GM21528 (cell line): ENCODE results near the gene NFATC2.
"Not testable (repeated sequence)": the region's sequence is repeated elsewhere in the genome, so short reads cannot be mapped to it uniquely, and the experiment has no call there.

Source experiments
- ATAC-seq: cut with Tn5 transposase; IDR thresholded peaks from one replicate; pipeline ENCODE4 v1.9.1; 2021; ENCODE audit warnings: mild to moderate bottlenecking, moderate library complexity; ENCODE audit not compliant: unreplicated experiment, low FRiP score

NFATC2 gene

DNA sequence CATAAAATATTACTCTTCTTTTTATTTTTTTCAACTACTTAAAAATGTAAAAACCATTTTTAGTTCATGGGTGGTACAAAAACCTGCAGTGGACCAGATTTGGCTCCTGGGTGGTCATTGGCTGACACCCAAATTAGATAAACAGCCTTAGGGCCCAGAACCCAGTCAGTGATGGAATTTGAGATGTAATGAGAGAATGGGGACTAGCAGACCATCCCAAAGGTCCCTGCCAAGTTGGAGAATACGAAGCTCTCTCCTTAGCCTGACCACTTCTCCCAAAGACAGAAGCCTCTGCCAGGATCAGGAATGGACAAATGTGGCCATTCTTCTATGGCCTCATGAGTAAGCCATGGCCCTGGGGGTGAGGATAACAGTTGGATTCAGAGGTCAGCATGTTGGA lies 194.7 kb downstream of the NFATC2 start:
- ATAC-seq: no peak

DNA sequence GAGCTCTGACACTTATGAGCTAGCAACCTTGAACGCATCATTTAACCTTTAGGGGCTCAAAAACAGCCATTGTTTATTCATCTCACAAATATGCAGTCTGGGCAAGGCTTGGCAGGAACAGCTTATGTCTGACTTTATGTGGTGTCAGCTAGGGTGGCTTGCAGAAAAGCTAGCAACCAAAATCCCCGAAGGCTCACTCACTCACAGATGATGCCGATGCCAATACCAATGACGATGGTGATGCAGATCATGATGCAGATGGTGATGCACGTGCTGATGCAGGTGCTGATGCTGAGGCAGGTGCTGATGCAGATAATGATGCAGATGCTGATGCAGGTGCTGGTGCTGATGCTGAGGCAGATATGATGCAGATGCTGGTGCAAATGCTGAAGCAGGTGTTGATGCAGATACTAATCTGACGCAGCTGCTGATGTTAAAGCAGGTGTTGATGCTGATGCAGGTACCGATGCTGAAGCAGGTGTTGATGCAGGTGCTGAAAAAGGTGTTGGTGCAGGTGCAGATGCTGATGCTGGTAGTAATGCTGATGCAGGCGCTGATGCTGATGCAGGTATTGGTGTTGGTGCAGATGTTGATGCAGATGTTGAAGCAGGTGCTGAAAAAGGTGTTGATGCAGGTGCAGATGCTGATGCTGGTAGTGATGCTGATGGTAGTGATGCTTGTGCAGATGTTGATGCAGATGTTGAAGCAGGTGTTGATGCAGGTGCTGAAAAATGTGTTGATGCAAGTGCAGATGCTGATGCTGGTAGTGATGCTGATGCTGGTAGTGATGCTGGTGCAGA lies 195.6 kb downstream of the NFATC2 start:
- ATAC-seq: no peak

DNA sequence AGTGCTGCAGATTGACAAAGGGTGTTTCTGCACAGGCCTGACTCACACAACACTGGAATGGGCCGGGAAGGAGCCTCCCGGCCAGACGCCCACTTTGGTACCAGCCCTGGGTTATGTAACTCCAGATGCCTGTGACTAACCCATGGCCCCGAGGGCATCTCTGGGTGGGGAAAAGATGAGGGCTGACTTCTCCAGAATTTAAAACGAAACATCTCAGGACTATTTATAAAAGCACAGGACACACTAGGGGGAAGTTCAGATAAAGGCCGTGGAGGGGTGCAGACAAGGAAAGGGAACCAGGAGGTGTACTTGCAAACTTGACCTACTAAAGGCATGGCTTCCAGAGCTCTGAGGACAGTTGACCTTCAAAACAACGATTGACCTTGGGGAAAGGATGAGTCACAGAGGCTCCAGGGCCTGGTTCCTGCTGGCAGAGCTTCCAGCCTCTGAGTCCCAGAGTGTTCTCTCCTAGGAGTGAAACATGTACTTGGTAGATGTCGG lies 196.9 kb downstream of the NFATC2 start:
- ATAC-seq: no peak

DNA sequence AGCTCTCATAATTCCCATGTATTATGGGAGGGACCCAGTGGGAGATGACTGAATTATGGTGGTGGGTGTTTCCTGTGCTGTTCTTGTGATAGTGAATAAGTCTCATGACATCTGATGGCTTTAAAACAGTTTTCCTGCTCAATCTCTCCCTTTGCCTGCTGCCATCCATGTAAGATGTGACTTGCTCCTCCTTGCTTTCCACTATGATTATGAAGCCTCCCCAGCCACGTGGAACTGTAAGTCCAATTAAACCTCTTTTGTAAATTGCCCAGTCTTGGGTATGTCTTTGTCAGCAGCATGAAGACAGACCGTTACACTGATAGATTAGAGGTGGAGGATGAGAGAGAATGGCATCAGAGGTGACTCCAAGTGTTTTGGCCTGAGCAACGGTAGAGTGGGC lies 198.7 kb downstream of the NFATC2 start:
- ATAC-seq: not testable (repeated sequence)

DNA sequence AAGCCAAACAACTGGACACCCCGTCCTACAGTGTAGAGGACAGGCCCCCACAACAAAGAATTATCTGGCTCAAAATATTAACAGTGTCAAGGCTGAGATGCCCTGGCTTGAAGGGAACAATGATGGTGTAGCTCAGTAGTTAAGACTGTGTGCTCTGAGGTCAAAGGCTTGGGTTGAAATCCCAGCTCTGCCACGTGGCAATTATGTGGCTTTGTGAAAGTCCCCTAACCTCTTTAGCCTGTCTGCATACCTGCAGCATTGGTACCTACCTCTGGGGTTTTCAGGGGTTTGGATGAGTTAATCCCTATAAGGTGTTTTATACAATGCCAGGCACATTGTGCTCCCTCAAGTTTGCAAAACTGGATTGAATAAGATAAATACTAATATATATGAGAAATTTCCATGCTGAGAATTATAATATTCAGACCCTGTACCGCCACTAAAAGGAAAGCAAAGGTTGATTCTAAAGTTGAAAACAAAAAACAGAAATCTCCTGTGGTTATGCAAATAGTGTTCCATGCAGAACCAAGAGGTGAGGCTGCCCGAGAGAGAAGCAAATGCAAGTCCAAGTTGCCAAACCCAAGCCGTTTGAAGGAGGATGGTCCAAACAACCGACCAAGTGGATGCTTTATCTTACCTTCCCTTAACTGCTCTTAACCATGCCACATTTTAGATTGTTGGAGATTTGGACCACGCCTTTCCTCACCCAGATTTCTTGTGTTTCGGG lies 199.8 kb downstream of the NFATC2 start:
- ATAC-seq: no peak

GRCh38 chr20:51341581-51341980 lies 200.9 kb downstream of the NFATC2 start:
- no peak for ATAC-seq

GRCh38 chr20:51340451-51340840 lies 202.1 kb downstream of the NFATC2 start:
- ATAC-seq: no peak

DNA sequence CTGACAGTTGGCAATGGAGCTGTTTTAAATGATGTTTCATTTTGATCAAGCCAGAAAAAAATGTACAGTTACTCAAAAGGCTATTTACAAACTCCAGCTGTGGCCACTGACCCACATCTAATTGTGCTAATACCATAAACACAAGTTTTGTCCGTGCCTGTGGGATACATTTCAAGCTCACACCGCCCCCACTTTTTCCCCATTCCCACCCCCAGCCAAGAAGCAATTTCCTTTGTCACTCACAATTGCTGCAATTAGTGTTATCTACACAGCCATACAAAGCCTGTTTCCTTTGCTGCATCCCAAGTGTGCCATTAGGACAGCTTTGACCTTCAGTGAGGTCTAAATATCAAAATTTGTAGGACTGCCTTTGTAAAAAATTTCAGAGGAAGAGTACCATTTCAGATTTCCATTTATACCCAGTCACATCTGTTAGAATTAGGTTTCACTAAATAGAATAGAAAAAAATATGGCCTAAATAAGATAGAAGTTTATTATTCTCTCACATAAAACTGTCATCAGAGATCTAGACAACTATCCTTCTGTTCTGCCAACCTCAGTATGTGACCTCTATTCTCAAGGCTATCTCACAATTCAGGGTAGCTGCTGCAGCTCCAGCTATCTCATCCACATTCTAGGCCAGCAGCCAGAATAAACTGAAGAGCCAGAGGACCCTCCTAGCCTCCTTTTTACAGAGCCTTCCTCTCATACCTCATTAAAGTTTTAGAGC lies 202.6 kb downstream of the NFATC2 start:
- ATAC-seq: no peak

DNA sequence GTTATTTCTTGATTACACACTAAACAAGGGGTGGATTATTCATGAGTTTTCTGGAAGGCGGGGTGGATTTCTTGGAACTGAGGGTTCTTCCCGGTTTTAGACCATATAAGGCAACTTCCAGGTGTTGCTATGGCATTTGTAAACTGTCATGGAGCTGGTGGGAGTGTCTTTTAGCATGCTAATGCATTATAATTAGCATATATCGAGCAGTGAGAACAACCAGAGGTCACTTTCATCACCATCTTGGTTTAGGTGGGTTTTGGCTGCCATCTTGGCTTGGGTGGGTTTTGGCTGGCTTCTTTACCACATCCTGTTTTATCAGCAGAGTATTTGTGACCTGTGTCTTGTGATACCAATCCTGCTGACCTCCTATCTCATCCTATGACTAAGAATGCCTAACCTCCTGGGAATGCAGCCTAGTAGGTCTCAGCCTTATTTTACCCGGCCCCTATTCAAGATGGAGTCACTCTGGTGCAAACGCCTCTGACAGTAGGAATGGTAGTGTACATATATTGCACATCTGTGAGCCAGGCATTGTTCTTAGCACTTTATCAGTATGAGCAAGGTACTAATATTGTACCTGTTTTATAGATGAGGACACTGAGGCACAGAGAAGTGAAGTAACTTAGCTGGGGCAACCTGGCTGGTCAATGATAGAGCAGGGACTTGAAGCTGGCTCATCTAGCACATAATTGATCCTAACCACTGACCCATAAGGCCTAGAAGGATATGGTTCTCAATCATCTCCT lies 203.7 kb downstream of the NFATC2 start:
- no peak for ATAC-seq

DNA sequence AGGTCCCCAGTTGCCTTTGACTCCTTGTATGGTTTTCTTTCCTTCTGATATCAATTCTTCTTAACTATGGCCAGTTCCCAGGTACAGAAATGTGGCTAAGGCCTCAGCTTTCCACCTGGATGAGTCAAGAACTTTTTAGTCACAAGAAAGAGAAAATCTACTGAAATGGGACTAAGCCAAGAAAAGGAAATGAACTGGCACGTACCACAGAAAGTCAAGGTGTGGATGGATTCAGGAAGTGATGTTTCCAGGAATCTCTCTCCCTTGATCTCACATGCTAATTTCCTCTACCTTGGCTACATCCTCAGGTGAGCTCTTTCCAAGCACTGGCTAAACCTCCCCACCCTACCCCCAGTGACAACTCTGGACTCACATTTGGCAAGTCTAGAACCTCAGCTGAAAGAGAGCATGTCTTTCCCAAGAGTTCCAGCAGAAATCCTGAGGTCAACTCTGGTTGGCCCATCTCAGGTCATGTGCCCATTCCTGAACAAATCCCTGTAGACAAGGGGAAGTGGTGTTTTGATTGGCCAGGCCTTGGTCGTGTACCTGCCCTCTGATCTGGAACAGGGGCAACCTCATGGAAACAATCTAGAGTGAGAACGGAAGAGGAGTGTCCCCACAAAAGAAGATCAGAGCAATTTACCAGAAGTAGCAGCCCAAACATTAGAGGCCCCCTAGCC lies 205.3 kb downstream of the NFATC2 start:
- ATAC-seq: no peak
